GM12891 (cell line): ENCODE data around the gene CDH23.

ENCODE experiments used
- POLR2A ChIP-seq: IDR thresholded peaks from 2 replicates; pipeline ENCODE4 v1.6.1; 2011; ENCODE audit warnings: low read depth, low read length, control low read depth
- POLR2AphosphoS5 ChIP-seq: IDR thresholded peaks from 2 replicates; pipeline ENCODE4 v1.6.1; 2011; ENCODE audit warnings: low read depth, low read length, control low read depth
- POU2F2 ChIP-seq: IDR thresholded peaks from 2 replicates; pipeline ENCODE4 v1.6.1; 2011; ENCODE audit warnings: low read depth, mild to moderate bottlenecking, control low read depth, low read length, moderate library complexity
- SPI1 ChIP-seq: IDR thresholded peaks from 2 replicates; pipeline ENCODE4 v1.6.1; 2011; ENCODE audit warnings: low read depth, low read length, control low read depth
- TAF1 ChIP-seq: IDR thresholded peaks from 2 replicates; pipeline ENCODE4 v1.6.1; 2011; ENCODE audit warnings: low read depth, low read length, control low read depth

DNA sequence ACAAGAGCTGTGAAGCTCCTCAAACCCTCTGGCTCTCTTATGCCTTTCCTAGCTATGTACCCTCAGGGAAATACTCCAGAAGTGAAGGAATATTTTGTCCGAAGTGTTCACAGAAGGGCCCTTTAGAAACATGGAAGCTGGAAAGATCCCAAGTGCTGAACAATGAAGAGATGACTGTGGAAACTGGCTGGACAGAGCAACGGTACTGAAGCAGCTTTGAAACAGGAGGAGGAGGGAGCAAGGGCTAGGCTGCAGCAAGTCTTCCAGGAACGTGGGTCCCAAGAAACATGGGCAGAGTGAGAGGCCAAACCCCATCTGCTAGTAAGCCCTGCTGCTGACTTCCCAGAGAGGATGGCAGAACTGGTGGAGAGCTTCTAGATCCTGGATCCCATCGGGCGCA is 457.3 kb downstream of the CDH23 start:
- TF ChIP-seq POLR2A = no peak
- TF ChIP-seq POLR2AphosphoS5 = no peak
- TF ChIP-seq SPI1 = no peak
- no peak for TF ChIP-seq TAF1
- TF ChIP-seq POU2F2 = no peak
